H7 (cell line): ENCODE measurements around the gene GCNT1. TPM values are rescaled to one million over a fixed set of nuclear protein-coding genes. Genes with fewer than 3 reads are reported as not detected.
A peak's percentile ranks its signal among the peaks of the same experiment; 100 is the strongest.
"Not testable (repeated sequence)": the region's sequence is repeated elsewhere in the genome, so short reads cannot be mapped to it uniquely, and the experiment has no call there.

Experiments used
- DNase-seq: peaks from one replicate; pipeline ENCODE4 v3.0.0; 2012
- H3K27me3 ChIP-seq: 2 replicates; pipeline ENCODE4 v1.6.0; 2011; ENCODE audit warnings: mild to moderate bottlenecking, low read length; ENCODE audit not compliant: control insufficient read depth, insufficient read depth
- H3K36me3 ChIP-seq: replicated peaks from 2 replicates; pipeline ENCODE4 v1.5.1; 2011; ENCODE audit warnings: low read length; ENCODE audit not compliant: control insufficient read depth, insufficient read depth
- H3K4me3 ChIP-seq: 2 replicates; pipeline ENCODE4 v1.5.1; 2011; ENCODE audit warnings: low read depth, mild to moderate bottlenecking, control low read depth, low read length, moderate library complexity; ENCODE audit not compliant: insufficient read depth
- total RNA-seq: library from RNA; depleted of rRNA; stranded (reverse); fragments of >200 nt; shearing (Covaris generic); gene quantifications from 2 replicates; pipeline ENCODE4 v1.2.3, GENCODE V29; 2014

Gene GCNT1
- total RNA-seq, 1 experiment from 2014 or later: 23.6 TPM

DNA sequence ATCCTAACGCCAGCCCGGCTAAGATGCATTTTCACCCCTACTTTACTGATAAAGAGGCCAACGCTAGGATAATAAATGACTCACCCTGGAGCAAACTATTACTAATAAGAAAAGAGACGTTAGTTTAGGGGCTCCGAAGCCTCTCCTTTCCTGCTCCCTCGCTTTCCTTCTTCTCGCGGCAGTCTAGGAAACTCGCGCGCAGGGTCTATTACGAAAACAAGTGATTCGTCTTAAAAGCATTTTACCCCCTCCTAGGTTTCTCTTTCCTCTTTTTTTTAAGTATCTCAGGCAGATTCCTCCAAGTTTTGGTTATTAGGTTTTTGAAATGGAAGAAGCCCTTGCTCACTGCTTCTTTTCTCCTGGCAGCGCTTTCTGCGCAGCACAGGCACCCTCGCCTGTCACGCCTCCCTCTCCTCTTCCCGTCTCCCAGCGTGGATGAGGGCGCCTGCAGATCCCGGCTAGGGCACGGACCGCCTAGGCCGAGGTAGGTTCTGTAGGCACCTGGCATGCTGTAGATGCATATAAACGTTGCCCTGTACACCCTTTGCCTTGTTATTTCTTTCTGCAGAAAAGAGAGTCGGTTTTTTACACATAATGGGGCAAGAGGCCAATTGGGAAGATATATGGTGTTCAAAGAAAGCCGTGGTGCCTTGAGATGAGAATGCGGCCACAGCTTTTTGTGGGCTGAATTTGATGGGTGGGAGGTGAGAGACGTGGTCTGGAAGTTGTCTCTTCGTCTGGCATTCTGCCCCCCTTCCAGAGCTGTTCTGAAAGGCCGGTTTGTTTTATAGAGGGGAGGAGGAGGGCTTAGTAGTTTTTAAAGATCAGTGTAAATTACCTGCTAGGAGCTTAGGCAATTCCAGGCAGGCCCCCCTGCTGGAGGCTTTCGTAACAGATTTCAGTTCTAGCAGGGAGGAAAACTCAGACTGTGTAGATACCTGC lies 983 bp downstream of the GCNT1 start:
- Histone ChIP-seq H3K36me3 (no peaks in the 10 kb centered on the region), H3K4me3 (peak overlapping the region; percentile 81), H3K27me3 (peaks cover 5% of the 10 kb centered on the region; the same call in 1 of the 2 replicates)
- peak; percentile 69 for DNase-seq

DNA sequence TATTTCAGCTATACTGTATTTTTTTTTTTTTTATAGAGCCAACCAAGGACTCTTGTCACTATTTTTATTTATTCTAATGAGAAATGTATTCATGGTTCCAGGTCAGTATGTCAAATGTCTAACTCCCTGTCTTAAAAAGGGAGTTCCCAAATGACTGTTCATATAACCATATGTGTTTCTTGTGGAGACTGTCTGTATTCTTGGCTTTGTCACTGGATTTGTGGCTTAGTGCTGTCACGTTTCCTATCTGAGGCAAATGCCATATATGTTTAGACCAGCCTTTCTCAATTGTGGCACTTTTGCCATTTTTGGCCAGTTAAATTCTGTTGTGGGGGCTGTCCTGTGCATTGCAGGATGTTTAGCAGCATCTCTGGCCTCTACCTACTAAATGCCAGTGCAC lies 3.1 kb downstream of the GCNT1 start:
- no peaks in the 10 kb centered on the region for H3K36me3 ChIP-seq
- peaks cover 5% of the 10 kb centered on the region; the same call in 1 of the 2 replicates for H3K27me3 ChIP-seq
- no peak overlapping the region for H3K4me3 ChIP-seq
- no peak for DNase-seq

DNA sequence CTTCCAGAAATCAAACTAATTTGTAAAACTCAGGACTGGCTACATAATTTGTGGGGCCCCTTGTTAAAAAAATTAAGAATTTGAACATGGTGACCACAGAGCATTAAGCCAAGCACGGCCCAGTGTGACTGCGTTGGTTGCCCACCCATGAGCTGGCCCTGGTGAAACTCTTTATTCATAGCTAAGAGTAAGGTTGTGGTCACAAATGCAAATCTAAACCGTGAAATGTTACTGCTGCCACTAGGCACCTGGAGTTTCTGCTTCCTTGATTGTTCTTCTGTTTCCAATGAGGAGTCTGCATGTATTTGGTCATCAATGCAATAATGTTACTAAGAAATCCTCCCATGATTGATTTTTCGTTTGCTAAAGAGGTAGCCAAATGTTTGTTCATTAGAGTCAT lies 4.2 kb downstream of the GCNT1 start:
- DNase-seq: no peak
- Histone ChIP-seq H3K4me3 (no peak overlapping the region), H3K27me3 (peaks cover 5% of the 10 kb centered on the region; the same call in 1 of the 2 replicates), H3K36me3 (no peaks in the 10 kb centered on the region; the same call in 1 of the 2 replicates)

DNA sequence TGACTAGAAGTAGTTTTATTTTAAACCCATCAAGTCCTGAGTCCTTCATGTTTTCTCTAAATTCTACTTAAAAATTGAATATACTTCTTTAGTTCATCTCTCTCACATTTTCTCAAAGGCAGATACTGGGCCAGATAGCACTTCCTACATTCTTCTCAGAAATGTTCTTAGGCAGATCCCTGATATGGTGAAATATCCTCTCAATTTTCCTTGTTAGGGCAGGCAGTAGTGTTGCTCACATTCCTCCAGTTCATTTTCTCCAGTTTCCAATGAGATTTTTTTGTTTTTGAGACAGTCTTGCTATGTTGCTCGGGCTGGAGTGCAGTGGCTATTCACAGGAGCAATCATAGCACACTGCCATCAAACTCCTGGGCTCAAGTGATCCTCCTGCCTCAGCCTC lies 5.7 kb downstream of the GCNT1 start:
- DNase-seq: no peak
- Histone ChIP-seq H3K36me3 (no peaks in the 10 kb centered on the region; the same call in 1 of the 2 replicates), H3K27me3 (peaks cover 3% of the 10 kb centered on the region; the same call in 1 of the 2 replicates), H3K4me3 (no peak overlapping the region)

DNA sequence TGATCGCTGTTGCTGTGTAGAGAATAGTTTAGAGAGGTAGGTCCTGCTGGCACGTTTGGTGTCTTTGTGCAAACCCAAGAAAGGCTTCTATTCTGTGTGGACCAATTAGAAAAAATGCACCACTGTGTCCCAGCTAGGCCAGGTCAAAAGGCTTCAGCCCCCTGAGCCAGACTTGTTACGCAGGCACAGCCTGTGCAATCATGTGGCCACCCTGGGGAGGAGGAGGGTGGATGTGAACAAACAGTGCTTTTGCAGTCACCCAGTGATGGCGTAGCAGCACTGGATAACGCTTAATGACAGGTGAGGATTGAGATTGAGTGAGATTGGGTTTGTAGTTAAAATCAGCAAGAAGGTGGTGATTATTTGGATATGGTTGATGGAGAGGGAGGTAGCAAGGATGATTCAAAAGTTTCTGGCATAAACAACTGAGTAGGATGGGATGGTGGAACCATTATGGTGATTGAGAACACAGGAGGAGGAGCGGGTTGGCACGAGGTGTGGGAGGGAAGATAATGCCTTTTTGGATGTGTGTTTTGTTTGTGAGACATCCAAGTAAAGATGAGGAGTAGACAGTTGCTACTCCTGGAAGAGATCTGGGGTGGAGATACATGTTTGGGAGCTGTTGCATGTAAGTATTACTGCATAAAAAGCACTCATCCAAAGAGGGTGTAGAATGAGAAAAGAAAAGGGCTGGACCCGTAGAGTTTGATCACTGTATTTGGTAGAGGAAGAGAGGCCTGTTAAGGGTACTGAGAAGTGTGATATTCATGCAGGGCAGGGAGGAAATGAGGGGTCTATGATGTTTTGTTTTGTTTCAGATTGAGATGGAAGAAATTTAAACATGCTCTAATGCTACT lies 6.7 kb downstream of the GCNT1 start:
- no peak for DNase-seq
- H3K4me3 ChIP-seq: no peak overlapping the region
- no peaks in the 10 kb centered on the region for H3K27me3 ChIP-seq
- H3K36me3 ChIP-seq: no peaks in the 10 kb centered on the region; the same call in 1 of the 2 replicates

DNA sequence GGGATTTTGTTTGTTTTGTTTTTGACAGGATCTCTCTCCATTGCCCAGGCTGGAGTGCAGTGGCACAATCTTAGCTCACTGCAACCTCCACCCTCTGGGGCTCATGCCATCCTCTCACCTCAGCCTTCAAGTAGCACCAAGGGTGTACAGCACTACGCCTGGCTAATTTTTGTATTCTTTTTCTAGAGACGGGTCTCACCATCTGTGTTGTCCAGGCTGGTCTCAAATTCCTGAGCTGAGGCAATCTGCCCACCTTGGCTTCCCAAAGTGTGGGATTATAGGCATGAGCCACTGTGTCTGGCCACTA lies 7.3 kb downstream of the GCNT1 start:
- no peaks in the 10 kb centered on the region for H3K27me3 ChIP-seq
- no peak for DNase-seq
- H3K36me3 ChIP-seq: no peaks in the 10 kb centered on the region; the same call in 1 of the 2 replicates
- H3K4me3 ChIP-seq: no peak overlapping the region

DNA sequence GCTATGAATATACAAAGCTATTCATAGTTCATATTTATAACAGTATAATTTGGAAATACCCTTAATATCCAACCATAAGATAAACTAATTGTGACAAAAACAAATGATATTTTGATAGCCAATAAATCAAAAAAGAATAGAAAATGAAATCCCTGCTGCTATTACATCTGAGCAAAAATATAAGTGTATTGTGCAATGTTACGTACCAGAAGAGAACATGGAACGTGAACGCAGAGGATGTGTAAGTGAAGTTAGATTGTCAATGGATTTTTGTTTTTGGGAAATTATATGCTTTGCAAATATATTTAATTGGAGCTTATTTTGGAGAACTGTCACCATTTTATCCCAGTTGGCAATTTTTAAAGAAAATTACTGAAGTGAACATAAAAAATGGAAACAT lies 15.4 kb downstream of the GCNT1 start:
- no peak for DNase-seq
- no peaks in the 10 kb centered on the region for H3K27me3 ChIP-seq
- no peak overlapping the region for H3K4me3 ChIP-seq
- no peaks in the 10 kb centered on the region for H3K36me3 ChIP-seq

DNA sequence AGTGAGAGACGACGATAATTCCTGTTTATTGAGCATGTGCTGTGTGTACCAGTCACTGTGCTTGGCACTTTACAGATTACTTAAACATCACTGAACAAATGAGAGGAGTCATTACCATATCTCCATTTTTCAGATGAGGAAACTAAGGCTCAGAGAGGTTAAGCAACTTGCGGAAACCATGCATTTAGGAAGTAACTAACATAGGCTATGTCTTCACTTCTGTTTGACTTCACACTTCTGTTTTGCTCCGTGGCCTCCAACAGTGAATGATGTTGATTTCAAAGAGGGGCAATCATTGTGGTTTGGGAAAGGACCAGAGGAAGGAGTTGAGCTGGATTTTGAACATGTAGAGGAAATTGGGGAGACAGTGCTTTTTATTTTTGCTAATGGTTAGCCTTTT lies 16.7 kb downstream of the GCNT1 start:
- no peak for DNase-seq
- H3K27me3 ChIP-seq: no peaks in the 10 kb centered on the region
- no peak overlapping the region for H3K4me3 ChIP-seq
- H3K36me3 ChIP-seq: no peaks in the 10 kb centered on the region

DNA sequence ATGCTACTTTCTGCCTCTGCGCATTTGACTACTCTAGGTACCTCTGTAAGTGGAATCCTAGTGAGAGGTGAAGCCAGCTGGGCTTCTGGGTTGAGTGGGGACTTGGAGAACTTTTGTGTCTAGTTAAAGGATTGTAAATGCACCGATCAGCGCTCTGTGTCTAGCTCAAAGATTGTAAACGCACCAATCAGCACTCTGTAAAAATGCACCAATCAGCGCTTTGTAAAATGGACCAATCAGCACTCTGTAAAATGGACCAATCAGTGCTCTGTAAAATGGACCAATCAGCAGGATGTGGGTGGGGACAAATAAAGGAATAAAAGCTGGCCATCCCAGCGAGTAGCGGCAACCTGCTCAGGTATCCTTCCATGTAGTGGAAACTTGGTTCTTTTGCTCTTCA lies 18.8 kb downstream of the GCNT1 start:
- not testable (repeated sequence) for H3K36me3 ChIP-seq, DNase-seq, H3K4me3 ChIP-seq, H3K27me3 ChIP-seq

DNA sequence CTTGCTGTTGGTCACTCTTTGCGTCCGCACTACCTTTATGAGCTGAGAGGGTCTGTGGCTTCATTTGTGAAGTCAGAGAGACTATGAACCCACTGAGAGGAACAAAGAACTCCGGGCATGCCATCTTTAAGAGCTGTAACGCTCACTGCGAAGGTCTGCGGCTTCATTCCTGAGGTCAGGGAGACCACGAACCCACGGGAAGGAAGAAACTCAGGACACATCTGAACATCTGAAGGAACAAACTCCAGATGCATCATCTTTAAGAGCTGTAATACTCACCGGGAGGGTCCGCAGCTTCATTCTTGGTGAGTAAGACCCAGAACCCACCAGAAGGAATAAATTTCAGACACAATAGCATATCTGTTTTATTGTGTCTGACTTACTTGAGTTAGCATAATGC lies 19.2 kb downstream of the GCNT1 start:
- no peaks in the 10 kb centered on the region for H3K27me3 ChIP-seq
- no peak for DNase-seq
- no peak overlapping the region for H3K4me3 ChIP-seq
- no peaks in the 10 kb centered on the region for H3K36me3 ChIP-seq

DNA sequence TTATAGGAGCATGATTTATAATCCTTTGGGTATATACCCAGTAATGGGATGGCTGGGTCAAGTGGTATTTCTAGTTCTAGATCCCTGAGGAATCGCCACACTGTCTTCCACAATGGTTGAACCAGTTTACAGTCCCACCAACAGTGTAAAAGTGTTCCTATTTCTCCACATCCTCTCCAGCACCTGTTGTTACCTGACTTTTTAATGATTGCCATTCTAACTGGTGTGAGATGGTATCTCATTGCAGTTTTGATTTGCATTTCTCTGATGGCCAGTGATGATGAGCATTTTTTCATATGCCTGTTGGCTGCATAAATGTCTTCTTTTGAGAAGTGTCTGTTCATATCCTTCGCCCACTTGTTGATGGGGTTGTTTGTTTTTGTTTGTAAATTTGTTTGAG lies 20.4 kb downstream of the GCNT1 start:
- H3K4me3 ChIP-seq, H3K27me3 ChIP-seq, H3K36me3 ChIP-seq, DNase-seq: not testable (repeated sequence)

DNA sequence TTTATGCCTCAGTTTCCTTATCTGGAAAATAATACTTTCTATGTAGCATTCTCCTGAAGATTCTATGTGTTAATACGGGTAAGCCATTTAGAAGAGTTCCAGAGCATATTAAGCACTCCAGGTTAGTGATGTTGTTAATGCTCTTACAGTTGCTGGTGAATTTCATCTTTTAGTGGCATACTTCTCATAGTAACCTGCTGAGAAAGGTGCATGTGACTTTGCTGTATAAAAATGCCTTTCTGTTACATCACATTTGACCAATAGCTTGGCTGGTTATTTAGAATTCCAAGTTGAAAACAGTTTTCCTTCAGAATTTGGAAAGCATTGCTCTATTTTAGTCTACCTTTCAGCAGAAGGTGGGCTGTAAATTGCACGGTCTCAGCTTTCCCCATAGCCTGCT lies 27.2 kb downstream of the GCNT1 start:
- DNase-seq: no peak
- H3K4me3 ChIP-seq: no peak overlapping the region
- no peaks in the 10 kb centered on the region for H3K36me3 ChIP-seq
- H3K27me3 ChIP-seq: no peaks in the 10 kb centered on the region

DNA sequence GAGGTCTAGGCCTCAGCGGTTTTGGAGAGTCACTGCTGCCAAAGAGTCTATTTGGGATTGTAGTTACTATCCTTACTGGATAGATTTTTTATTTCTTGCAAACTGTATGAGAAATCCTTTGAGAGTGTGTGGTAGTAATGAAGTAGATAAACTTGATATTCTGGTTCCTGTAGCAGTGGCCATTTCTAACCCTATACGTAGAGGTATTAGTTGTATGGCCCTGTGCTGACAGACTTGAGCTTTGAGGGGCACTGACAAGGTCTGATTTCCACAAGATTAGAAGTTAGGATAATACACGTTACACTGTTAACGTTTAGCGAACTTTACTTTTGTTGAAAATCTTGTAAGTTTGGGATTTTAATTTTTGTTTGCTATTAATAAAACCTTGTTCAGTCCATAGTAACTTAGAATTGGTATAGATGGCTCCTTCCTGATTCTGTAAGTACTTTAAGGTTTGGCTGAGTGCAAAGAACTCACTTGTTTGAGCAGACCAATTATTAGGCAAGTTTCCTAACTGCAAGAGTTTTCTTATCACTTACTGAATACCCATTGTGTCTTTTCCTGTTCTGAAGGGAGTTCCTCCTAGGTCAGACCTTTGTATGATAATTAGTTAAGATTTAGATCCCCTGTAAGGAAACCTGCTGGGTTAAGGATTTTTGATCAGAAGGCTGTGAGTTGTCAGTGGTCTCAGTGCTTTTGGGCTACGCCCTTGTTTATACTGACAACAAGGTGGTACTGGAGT lies 31.4 kb downstream of the GCNT1 start:
- Histone ChIP-seq H3K4me3 (no peak overlapping the region), H3K27me3 (no peaks in the 10 kb centered on the region), H3K36me3 (no peaks in the 10 kb centered on the region)
- DNase-seq: no peak

DNA sequence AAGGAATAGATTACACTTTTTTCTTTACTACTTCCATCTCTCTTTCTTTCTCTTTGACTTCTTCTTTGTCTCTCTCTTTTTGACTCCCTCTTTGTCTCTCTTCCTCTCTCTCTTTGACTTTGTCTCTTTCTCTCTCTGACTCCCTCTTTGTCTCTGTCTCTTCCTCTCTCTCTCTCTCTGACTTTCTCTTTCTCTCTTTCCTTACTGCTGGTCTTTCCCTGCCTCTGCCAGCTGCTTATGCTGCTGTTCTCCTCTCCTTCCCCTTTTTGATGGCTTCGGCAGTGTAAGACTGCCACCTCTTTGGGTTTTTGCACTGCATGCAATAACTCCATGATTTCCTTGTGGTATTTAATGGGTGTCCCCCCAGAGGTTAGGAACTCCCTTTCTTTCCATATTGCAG lies 32.1 kb downstream of the GCNT1 start:
- H3K4me3 ChIP-seq, DNase-seq, H3K27me3 ChIP-seq, H3K36me3 ChIP-seq: not testable (repeated sequence)
